A549 (cell line): ENCODE measurements around the gene SEMA5A.

Experiments
- CEBPB ChIP-seq, 2 experiments: fragments of >200 bp in 1 of 2; sonication (Bioruptor Twin) in 1 of 2; formaldehyde crosslinking in 1 of 2; IDR thresholded peaks; 2 replicates each; pipeline ENCODE4 v1.6.1; 2012 to 2016
- CHD2 ChIP-seq: fragments of 150-350 bp; IDR thresholded peaks from 2 replicates; pipeline ENCODE4 v1.6.1; 2014; ENCODE audit warnings: low read length; ENCODE audit not compliant: partially characterized antibody
- GATA3 ChIP-seq: IDR thresholded peaks from 2 replicates; pipeline ENCODE4 v1.6.1; 2012; ENCODE audit warnings: borderline replicate concordance
- HDAC2 ChIP-seq: fragments of 200-600 bp; sonication (generic); IDR thresholded peaks from 2 replicates; pipeline ENCODE4 v1.6.1; 2016
- HOXA7 ChIP-seq: fragments of 250-450 bp; sonication (Bioruptor Pico); IDR thresholded peaks from 2 replicates; pipeline ENCODE4 v1.5.0; 2020; ENCODE audit warnings: mild to moderate bottlenecking, moderate library complexity
- POLR2A ChIP-seq: IDR thresholded peaks from 2 replicates; pipeline ENCODE4 v1.6.1; 2012; ENCODE audit warnings: mild to moderate bottlenecking, low read length
- RNF2 ChIP-seq: fragments of 200-600 bp; sonication (generic); IDR thresholded peaks from 2 replicates; pipeline ENCODE4 v1.6.1; 2016; ENCODE audit warnings: low read depth, mild to moderate bottlenecking, antibody characterized with exemption, moderate library complexity, borderline replicate concordance
- SMC3 ChIP-seq: fragments of >200 bp; sonication (Bioruptor Twin); formaldehyde crosslinking; IDR thresholded peaks from 3 replicates; pipeline ENCODE4 v1.6.1; 2018; ENCODE audit warnings: inconsistent platforms
- TF ChIP-seq, protein P1 (sequence below): fragments of >200 bp; sonication (Bioruptor Twin); formaldehyde crosslinking; IDR thresholded peaks from 3 replicates; pipeline ENCODE4 v1.5.1; 2016

DNA sequence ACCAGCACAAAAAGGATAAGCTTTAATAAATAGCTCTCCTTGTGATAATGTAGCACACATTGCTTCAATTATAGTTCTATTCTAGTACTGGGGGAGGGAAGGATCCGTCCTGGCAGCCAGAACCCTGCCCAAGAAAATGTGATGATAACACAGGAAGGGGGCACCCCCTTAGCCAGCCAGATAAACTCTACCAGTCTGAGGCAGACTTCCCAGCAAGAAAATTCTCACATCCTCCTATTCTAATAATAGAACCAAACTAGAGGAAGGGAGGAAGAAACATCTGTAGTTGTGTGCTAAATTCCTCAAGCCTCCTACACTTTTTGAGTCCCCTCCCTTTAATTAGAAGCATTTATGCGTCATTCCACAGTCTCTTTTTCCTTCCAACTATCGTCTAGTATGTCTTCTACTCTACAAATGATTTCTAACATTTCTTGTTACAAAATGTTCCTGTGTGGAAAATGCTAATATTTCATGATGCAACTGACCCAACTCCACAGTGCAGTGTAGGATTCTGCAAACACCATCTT, 261.0 kb downstream of the SEMA5A start:
- TF ChIP-seq, protein P1, sequence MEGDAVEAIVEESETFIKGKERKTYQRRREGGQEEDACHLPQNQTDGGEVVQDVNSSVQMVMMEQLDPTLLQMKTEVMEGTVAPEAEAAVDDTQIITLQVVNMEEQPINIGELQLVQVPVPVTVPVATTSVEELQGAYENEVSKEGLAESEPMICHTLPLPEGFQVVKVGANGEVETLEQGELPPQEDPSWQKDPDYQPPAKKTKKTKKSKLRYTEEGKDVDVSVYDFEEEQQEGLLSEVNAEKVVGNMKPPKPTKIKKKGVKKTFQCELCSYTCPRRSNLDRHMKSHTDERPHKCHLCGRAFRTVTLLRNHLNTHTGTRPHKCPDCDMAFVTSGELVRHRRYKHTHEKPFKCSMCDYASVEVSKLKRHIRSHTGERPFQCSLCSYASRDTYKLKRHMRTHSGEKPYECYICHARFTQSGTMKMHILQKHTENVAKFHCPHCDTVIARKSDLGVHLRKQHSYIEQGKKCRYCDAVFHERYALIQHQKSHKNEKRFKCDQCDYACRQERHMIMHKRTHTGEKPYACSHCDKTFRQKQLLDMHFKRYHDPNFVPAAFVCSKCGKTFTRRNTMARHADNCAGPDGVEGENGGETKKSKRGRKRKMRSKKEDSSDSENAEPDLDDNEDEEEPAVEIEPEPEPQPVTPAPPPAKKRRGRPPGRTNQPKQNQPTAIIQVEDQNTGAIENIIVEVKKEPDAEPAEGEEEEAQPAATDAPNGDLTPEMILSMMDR = no peak
- TF ChIP-seq HDAC2 (no peak), POLR2A (no peak), GATA3 (no peak), RNF2 (no peak), HOXA7 (no peak), CHD2 (no peak), CEBPB (IDR thresholded peaks at IDR 0.05) (no peak), SMC3 (no peak)
